ENCODE measurements around the gene MCU. TPM values are rescaled to one million over a fixed set of nuclear protein-coding genes. Genes with fewer than 3 reads are reported as not detected.

The MCU gene
- total RNA-seq, 1 experiment from 2014 or later, result 115 TPM

Other genes with a start within 250 kb of the MCU start
- 74.7 and 83.2 TPM in 2 replicates for gene MICU1, start 66.1 kb upstream of the MCU start, total RNA-seq (2014; rRNA removed; shearing (Covaris generic); ENCODE audit: low replicate concordance)
- not detected in 2 replicates for gene OIT3, start 201.6 kb downstream of the MCU start, total RNA-seq (2014; rRNA removed; shearing (Covaris generic); ENCODE audit: low replicate concordance)